ENCODE data around the gene ESYT1.

DNA sequence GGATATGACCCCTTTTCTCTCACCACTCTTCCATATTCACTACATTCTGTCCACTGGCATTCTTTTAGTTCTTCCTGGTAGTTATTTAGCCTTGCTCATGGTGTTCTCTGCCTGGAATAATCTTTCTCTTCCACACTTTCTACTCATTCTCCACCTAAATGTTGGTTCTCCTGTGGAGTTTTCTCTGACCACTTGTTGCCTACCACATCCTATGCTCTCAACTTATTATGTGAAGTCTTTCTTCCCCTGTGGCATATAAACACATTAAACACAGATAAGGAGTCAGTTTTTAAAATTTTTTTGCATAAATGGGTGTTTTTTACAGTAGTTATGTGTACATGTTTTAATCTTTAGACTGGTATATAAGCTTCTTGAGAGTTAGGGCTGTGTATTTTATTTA lies 64.5 kb downstream of the ESYT1 start:
- TF ChIP-seq, protein P1, sequence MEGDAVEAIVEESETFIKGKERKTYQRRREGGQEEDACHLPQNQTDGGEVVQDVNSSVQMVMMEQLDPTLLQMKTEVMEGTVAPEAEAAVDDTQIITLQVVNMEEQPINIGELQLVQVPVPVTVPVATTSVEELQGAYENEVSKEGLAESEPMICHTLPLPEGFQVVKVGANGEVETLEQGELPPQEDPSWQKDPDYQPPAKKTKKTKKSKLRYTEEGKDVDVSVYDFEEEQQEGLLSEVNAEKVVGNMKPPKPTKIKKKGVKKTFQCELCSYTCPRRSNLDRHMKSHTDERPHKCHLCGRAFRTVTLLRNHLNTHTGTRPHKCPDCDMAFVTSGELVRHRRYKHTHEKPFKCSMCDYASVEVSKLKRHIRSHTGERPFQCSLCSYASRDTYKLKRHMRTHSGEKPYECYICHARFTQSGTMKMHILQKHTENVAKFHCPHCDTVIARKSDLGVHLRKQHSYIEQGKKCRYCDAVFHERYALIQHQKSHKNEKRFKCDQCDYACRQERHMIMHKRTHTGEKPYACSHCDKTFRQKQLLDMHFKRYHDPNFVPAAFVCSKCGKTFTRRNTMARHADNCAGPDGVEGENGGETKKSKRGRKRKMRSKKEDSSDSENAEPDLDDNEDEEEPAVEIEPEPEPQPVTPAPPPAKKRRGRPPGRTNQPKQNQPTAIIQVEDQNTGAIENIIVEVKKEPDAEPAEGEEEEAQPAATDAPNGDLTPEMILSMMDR (IDR thresholded peaks at IDR 0.05; ENCODE audit: borderline replicate concordance, extremely low read depth, low read length, poor library complexity, severe bottlenecking) = no peak
- TF ChIP-seq EZH2 (IDR thresholded peaks at IDR 0.05; ENCODE audit: borderline replicate concordance, low read depth, low read length, severe bottlenecking) = no peak

Data from DND-41 (cell line).